T-helper 2 cell (primary cell): ENCODE measurements around the gene AFF3.

Experiments used
- DNase-seq, 5 experiments: peaks; one replicate each; pipeline versions ENCODE4 v3.0.0 to v3.0.0-alpha.2; 2012 to 2022

Gene AFF3

DNA sequence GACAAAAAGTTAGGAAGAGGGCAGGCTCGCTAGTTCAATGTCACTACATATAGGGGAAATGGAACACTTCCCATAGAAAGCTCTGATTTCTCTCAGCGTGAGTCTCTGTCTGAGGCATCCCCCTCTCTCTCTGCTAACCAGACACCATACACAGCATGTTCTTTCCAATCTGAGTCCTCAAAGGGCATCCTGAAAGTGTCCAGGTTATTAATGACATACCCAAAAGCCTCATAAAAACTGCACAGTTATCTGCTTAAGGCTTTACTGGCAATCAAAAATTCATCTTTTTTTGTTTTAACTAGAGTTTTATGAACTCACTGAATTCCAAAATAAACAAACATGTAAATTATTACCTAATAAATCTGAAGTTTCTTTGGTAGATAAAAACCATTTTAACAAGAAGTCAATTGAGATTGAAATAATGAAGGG is 137.4 kb downstream of the AFF3 start:
- no peak for DNase-seq

DNA sequence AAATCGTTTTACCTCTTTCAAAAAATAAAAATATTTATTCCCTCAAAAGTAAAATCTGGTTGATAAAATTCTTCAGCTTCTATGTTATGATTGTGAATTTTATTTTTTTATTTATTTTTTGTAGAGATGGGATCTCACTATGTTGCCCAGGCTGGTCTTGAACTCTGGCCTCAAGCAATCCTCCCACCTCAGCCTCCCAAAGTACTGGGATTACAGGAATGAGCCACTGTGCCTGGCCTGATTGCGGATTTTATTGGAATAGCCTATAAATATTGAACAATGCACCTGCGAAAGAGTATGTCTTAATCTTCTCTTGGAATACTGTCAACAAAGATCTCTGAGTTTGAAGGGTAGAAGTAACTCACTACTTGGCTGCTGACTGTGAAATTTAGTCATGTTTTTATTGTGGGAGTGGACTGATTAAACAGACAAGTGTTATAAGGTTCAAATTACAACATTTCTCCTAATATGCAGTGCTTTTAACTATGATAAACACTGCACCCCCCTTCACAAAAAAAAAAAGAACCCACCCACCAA is 138.0 kb downstream of the AFF3 start:
- no peak for DNase-seq

DNA sequence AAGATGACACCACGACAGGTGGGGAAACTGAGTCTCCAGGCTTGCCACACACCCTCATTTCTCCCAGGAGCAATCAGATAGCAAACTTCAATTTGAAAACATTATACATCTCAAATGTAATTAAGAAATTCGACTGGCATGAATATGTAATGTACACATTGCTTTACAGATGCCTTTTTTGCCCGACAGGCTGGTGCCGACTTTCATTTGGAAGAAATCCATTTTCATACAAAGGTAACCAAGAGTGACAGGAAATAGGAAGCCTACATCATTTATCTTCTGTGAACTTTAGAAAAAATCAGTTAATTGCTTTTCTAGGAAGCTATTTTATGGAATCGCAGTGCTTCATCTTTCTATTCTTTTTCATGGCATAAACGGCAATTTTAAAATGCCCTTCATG is 140.3 kb downstream of the AFF3 start:
- DNase-seq = no peak

DNA sequence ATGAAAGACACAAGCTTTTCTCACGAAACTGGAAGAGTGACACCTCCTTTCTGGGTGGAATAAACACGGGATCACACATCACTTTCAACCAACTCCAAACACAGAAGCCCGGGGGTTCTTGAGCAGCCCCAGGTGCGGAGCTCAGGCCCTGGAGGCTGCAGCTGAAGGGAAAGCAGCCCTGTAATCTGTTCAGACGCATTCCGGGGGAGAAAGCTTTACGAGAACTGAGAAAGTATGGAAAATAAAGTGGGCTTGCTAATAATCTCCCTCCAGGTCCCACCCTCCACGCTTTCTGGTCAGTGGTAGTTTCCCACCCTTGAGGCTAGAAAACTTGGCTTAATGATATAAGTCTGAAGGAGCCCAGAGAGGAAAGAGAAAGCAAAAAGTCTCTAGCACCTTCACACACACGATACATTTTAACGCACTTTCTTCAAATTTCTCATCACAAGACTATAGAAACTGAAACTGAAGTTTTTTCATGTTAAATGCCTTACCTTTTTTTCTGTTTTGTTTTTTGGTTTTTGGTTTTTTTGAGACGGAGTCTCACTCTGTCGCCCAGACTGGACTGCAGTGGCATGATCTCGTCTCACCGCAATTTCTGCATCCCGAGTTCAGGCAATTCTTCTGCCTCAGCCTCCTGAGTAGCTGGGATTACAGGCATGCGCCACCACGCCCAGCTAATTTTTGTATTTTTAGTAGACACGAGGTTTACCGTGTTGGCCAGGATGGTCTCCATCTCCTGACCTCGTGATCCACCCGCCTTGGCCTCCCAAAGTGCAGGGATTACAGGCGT is 141.3 kb downstream of the AFF3 start:
- peak in 1 of 5 experiments; percentile 50 for DNase-seq

DNA sequence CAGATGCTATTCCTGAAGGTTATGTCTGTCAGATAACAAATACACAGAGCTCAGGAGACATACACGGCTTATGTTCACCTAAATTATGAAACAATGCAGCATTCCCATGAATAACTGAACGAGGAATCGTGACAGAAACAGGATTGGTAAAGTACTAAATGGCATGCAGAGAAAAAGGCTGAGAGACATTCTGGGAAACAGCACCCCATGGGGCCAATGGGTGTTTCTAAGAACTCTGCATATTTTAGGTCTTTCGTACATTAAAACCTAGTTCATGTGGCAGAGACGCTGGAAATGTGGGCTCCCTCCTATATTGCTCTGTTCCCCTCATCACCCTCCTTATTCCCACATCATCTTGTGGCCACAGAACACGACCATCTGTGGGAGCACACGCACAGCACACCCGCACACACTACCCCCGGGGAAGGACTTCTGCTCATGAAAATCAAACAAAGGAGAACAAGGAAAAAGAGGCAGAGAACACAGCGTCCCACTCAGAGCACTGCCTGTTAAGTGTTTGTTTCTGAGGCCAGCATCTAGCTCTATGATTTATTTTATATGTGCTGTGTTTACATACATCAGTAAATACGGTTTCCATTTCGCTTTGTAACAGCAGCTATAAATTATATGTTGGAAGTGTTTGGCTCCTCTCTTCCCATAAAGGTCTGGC is 143.6 kb downstream of the AFF3 start:
- DNase-seq = no peak

DNA sequence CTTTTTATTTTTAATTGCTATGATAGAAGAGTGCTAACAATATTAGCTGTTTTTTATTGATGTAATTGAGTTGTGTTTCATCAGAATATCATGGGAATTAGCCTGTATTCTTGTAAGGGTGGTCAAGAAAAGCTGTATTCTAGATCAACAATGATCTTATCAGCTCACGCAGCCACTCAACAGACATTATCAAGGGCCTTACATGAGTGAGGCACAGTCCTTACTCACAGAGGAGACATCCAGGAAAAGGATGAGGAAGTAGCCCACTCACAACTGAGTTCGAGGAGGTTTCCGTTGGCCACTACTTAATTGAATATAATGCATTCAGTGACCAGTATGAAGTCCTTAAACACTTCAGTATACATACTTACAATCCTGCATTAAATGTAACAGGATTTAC is 152.5 kb downstream of the AFF3 start:
- DNase-seq = no peak

DNA sequence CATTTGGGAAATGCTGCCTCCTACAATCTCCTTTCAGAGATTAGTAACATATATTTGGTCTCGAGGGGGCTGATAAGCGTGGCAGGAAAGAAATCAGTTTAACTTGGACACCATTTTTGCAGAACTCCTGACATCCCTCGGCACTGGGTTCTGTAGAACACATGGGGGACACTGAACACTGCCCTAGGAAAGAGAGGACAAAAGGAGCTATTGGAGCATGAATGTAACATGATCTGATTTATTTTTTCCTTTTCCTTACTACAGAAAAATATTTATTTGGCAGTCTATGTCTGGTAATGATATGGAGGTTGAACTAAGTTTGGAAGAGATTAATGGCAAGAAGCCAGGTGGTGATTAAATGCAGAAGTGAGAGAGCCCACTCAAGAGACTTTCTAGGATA is 153.8 kb downstream of the AFF3 start:
- DNase-seq = no peak

DNA sequence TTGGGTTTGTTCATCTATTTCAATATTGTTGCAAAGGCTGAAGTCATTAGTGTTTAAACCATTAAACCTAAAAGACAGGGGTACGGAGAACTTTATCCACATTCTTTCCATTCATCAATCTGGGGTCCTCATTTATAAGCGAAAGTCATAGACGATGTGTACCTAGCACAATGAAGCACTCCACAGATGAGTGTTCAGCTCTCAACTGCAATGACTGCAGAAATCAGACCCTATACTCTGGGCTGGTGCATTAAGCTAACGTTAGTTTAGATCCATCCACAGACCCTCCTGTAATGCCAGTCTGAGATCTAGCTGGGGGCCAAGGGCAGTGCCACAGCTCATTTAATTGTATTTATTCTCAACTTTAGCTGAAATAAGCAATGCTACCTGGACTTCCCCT is 155.2 kb downstream of the AFF3 start:
- no peak for DNase-seq

DNA sequence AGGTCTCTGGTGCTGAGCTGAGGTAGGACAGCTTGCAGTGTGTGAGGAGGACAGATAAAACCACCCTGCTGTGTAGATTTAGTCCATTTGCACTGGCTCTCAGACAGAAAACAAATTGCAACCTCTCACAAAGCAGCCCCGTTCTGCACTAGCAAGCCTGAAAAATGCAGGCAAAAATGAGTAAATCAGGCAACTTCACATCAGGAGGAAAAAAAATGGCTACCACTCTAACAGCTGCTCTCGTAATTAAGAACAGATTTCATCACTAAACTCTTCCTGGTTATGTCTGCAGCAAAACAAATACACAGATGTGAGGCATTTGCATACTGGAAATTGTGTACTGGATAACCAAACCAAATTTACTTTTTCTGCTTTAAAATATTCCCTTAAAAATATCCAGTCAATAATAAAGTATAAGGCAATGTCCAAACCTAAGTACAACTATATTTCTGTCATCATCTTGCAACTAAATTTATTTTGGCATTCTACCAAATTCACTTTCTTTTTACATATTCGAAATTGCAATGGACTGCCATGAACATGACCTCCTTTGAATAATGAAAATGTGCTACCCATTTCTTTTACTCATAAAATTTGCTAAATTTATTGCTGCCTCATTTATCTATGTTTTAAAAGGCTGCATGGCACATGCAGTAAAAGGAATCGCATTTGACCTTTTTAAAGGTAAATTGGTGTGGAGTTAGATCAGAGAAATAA is 157.4 kb downstream of the AFF3 start:
- DNase-seq = no peak

DNA sequence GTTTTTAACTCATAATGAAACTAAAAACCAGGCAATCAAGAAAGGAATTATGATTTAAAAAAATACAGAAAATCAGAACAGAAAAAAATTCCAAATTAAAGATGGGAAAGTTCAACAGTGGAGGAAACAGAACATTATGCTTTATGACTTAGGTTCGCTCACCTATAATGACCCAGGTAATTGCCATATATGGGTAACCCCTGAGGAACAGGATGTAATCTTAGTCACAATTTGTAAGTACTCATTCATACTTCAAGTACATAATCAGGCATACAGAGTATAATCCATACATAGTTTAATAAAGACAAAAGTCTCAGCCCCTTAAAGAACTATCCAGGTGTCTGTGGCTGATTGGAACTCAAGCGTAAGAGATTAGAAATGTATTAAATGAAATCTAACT is 159.6 kb downstream of the AFF3 start:
- no peak for DNase-seq

DNA sequence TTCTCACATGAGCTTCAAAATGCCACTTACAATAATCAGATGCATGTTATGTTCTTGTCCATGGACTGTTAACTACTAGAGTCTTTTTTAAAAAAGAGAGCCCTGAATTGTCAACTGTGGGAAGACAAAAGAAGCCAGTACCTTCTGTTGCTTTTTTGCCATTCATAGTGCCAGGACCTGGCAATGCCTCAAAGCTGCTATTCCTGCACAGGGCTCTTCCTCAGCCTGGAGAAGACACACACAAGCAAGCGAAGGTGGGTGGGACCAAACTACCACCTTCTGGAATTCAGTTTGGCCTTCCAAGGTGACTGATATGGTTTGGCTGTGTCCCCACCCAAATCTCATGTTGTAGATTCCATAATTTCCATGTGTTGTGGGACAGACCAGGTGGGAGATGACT is 160.6 kb downstream of the AFF3 start:
- no peak for DNase-seq

DNA sequence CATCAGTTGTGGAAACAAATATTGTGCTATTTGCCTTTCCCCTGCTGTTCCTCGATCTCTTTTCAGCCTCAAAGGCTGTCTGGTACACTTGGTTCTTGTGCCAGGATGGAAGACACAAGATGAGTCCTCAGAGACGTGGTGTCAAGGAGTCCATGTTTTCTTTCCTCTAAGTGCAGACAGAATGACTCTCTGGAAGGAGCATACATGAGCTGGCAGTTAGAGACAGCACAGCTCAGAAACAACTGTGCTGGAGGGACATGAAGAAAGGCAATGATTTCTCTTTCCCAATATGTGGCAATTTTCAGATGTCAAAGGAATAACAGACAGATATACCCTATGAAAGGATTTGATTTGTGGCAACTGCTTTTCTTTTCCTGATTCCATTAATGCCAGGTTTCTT is 162.2 kb downstream of the AFF3 start:
- DNase-seq = no peak

DNA sequence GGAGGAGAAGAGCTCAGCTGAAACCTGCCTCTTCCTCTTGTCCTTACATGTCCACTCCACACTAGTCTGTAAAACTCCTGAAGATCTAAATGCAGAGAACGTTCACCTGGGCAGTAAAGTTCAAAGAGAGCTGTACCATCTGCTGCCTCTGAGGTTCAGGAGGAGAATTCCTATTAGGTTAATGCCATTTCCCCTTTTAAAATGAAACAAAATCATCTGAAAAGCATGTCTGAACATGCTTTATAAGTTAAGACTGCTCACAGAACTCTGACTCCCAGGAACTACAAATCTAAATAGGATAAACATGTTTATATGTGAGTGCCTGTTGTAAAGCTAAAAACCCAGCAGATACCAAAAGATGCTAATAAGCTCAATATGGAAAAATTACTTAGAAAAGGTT is 164.4 kb downstream of the AFF3 start:
- DNase-seq = no peak

DNA sequence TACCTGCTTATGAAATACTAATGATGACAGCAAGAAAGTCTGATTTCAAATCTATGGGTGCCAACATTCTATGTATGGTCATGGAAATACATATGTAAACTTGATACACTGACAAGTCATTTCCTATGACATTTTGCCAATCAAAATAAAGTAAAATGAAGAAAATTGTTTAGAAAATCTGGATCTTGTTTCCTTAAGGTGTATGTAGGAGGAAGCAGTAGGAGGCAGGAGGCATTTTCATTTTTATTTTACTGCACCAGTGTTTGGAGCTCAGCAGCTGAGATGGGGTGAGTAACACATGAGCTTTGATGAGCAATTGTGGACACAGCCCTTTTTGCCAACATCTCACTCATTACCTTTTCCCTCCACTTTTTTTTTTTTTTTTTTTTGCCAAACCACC is 167.0 kb downstream of the AFF3 start:
- DNase-seq = no peak

DNA sequence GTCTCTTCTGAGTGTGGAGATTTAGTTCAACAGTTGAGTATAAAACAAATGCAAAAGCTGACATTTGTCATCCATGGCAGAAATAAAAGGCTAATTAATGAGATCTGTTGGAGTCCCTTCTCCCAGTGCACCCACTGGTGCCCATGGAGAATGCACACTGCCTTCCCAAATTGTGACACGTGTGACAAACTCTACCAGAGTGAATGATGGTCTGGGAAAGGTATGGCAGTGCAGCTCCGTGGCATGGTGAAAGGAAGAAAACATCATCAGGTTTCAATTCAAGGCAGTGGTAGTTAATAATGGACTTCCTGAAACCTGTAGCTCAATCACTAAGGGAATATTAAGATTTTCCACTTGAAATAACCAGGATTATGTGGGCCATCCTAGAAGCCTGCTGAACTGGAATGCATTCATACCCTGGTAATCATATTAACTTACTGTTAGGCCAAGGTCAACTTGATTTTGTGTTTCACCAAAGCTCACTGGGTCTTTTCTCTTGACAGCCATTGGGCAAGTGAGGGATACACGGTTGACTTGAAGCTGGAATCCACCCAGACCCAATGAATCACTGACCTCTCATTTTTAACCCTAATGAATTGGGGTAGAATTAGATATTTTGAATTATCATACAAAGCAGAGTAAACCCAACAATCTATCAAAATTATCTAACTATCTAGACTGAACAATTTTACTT is 167.6 kb downstream of the AFF3 start:
- DNase-seq = no peak

DNA sequence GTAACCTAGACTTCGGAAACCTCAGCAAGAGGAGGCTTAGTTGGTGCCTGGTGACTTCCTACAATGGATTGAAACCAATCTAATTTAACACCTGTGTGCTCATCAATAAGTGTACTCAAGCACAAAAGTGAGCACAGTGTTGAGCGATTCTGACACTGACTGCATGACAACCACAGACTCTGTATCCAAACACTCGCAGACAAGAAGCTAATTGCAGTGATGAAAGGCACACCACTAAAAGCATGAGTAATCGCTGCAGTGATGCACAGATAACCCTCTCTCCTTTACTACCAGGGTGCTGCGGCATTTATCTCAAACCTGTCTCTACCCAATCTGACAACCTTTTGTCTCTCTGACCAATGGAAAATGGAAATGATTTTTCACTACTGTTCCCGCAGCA is 168.1 kb downstream of the AFF3 start:
- peak in 1 of 5 experiments; percentile 56 for DNase-seq

DNA sequence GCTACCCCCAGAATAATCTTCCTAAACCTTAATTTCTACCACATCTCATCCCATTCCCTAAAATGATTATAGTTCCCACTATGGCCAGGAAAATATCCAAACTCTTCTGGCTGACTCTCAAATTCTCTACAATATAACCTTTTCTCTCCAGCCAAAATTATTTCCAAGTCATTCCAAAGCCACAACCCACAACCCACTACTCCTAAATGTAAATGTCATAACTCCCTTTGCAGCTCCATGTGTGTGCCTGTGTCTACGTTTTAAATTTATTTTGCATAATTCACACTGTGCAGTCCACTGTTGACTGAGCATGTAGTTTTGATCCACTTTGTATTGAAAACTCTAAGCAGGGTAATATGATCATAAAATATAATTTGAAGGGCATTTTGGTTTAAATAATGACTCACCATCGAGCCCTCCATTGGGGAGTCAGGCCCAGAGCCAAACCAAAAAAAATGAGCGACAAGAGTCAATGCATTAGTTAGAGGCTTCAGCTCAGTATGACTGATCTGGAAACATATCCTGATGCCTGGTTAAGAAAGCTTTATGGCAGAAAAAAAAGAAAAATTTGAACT is 171.0 kb downstream of the AFF3 start:
- no peak for DNase-seq

DNA sequence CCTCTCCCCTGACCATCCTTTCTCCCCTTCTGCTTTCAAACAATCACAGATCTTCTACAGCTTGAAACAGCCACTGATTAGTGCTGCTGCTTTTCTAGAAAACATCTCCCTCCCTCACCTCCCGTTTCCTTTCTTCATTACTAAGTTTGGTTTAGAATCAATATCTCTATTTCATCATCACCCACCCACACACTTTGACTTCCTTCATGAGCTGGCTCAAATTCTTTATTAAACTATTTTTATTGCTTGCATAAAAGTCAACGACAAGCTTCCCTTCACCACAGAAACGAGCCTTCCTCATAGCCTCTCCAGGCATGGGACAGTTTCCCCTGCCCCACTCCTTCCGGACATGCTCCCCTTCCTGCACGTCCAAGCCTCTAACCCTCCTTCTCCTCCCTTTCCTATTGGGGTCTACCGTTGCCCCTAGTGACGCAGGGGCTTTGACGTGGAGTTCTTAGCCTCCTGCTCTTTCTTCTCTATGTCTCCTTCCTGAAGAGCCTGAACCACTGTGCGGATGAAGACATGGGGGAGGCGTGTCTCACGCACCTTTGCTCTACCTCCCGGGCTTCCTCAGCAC is 172.0 kb downstream of the AFF3 start:
- no peak for DNase-seq

DNA sequence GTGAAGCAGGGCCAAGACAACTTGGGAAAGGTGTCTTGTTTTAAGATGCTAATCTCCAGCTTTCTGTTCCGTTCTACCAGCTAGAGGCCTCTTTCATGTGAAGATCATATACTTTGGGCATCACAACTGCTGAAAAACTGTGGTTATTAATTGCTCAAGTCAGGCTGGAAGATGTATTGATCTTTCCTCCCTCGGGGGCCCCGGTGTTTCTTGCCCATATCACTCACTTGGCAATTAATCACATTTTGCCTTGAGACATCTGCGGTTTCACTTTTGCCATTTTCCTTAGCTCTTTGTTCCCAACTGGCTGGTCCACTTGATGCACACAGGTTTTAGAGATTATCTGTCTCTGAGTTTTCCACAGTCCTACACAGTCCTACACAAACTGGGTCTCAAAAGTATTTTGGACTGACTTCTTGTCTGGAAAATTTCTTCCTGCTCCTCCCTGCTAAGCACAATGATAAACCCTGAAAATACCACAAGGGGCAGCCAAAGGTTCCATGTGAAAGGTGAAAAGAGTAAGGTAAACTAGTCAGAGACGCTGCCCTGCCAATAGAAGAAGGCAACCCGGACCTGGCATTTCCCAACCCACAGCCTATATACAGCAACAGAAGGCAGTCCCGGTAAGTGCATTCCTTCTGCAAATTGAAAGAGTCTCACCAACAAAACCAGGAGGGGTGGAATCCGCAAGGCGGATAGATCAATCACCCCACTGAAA is 181.0 kb downstream of the AFF3 start:
- no peak for DNase-seq

DNA sequence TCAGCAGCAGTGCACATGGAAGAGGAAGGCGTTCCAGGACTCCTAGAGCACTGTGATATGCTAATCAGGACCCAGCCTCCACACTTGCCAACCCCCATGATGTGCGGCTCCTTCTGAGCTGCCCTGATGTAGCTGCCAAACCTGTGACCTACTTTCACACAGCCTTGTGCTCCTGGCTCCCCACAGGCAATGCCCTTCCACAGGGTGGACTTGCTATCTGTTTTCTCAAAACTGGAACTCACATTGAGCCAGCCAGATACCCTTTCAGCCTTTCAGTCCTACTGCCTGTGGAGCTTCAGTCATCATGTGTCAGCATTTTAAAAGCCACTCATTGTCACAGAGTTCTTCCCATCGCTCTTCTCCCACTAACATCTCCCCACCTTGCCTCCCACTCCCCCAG is 181.6 kb downstream of the AFF3 start:
- no peak for DNase-seq

DNA sequence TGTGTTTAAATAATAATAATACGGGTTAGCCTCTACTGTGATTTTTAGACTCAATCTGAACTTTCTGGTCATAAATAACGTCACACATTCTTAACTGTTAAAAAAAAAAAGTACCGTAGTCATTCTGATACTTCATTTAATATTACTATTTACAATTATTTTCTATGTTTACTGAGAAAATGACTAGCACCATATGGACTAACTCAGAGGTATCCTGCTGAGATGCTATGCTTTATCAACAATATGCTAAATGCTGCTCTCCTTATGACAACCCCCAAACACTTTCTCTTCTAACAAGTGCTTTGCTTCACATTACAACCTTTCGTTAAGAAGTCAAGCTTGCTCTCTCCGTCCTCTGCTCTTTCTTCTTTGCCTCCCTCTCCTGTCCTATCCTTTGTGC is 182.1 kb downstream of the AFF3 start:
- no peak for DNase-seq
